Keratinocyte (primary cell): ENCODE measurements around the gene DDIT3.

Source experiments
- EZH2 ChIP-seq: IDR thresholded peaks from one replicate; pipeline ENCODE4 v1.6.1; 2012; ENCODE audit warnings: inconsistent platforms, mild to moderate bottlenecking, low read length, moderate library complexity
- TF ChIP-seq, protein P1 (sequence below), 3 experiments: IDR thresholded peaks in 1 of 3; conservative IDR thresholded peaks in 1 of 3; optimal IDR thresholded peaks in 1 of 3; 2 replicates in 2 of 3; 3 replicates in 1 of 3; pipeline versions ENCODE3 to v1.5.1; 2011; ENCODE audit warnings: low read length in 3 of 3, mild to moderate bottlenecking in 3 of 3, moderate library complexity in 2 of 3, control low read depth in 1 of 3, inconsistent platforms in 1 of 3; ENCODE audit not compliant: insufficient read depth in 2 of 3; ENCODE audit errors: extremely low read depth in 1 of 3

DNA sequence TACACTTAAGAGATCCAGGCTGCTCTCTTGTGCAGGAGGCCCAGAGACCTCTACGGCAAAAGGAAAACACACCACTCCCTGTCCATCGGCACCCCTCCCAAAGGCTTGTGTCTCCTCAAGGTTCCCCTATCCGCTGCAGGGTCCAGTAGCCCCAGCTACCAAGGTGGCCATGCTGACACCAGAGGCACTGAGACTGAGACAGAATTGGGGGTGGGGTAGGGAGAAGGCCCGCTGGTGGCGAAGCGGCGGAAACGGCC is 590 bp downstream of the DDIT3 start:
- TF ChIP-seq, protein P1, sequence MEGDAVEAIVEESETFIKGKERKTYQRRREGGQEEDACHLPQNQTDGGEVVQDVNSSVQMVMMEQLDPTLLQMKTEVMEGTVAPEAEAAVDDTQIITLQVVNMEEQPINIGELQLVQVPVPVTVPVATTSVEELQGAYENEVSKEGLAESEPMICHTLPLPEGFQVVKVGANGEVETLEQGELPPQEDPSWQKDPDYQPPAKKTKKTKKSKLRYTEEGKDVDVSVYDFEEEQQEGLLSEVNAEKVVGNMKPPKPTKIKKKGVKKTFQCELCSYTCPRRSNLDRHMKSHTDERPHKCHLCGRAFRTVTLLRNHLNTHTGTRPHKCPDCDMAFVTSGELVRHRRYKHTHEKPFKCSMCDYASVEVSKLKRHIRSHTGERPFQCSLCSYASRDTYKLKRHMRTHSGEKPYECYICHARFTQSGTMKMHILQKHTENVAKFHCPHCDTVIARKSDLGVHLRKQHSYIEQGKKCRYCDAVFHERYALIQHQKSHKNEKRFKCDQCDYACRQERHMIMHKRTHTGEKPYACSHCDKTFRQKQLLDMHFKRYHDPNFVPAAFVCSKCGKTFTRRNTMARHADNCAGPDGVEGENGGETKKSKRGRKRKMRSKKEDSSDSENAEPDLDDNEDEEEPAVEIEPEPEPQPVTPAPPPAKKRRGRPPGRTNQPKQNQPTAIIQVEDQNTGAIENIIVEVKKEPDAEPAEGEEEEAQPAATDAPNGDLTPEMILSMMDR (optimal IDR thresholded peaks at IDR 0.05 in 1 of 3, IDR thresholded peaks at IDR 0.05 in 1 of 3, conservative IDR thresholded peaks at IDR 0.05 in 1 of 3; ENCODE audit: extremely low read depth in 1 of 3, insufficient read depth in 2 of 3, low read length in 3 of 3): no peak
- TF ChIP-seq EZH2: no peak
